ENCODE measurements around the gene TMEM26.

Gene TMEM26

GRCh38 chr10:61452655-61453641, at the start of gene TMEM26:
TSS of gene TMEM26 (minus strand) at chr10:61453381. CDS start at chr10:61453081, 300 bp downstream.
- DNase-seq (ENCODE audit: low read depth, low spot score), result peak; percentile 31

- DNase-seq (ENCODE audit: low read depth, low spot score), result no peak
Measured at GRCh38 chr10:61500460-61500859, 47.3 kb upstream of the TMEM26 start.

- DNase-seq (ENCODE audit: low read depth, low spot score), result no peak
Measured at GRCh38 chr10:61492364-61492995, 39.3 kb upstream of the TMEM26 start.

- DNase-seq (ENCODE audit: low read depth, low spot score), result no peak
Measured at GRCh38 chr10:61487506-61487905, 34.3 kb upstream of the TMEM26 start.

- no peak for DNase-seq (ENCODE audit: low read depth, low spot score)
Measured at GRCh38 chr10:61486738-61487396, 33.7 kb upstream of the TMEM26 start.

- DNase-seq (ENCODE audit: low read depth, low spot score), result no peak
Measured at GRCh38 chr10:61486251-61486650, 33.1 kb upstream of the TMEM26 start.

- no peak for DNase-seq (ENCODE audit: low read depth, low spot score)
Measured at GRCh38 chr10:61481597-61481996, 28.4 kb upstream of the TMEM26 start.

- DNase-seq (ENCODE audit: low read depth, low spot score), result no peak
Measured at GRCh38 chr10:61480208-61480607, 27.0 kb upstream of the TMEM26 start.

- DNase-seq (ENCODE audit: low read depth, low spot score), result no peak
Measured at GRCh38 chr10:61478621-61479312, 25.6 kb upstream of the TMEM26 start.

GRCh38 chr10:61477451-61477850, 24.3 kb upstream of the TMEM26 start:
- no peak for DNase-seq (ENCODE audit: low read depth, low spot score)

GRCh38 chr10:61476529-61476928, 23.3 kb upstream of the TMEM26 start:
- DNase-seq (ENCODE audit: low read depth, low spot score), result no peak

GRCh38 chr10:61475449-61475873, 22.3 kb upstream of the TMEM26 start:
- no peak for DNase-seq (ENCODE audit: low read depth, low spot score)

GRCh38 chr10:61472090-61472674, 19.0 kb upstream of the TMEM26 start:
- no peak for DNase-seq (ENCODE audit: low read depth, low spot score)

- no peak for DNase-seq (ENCODE audit: low read depth, low spot score)
Measured at GRCh38 chr10:61471491-61471890, 18.3 kb upstream of the TMEM26 start.

GRCh38 chr10:61470740-61471139, 17.6 kb upstream of the TMEM26 start:
- DNase-seq (ENCODE audit: low read depth, low spot score), result no peak

GRCh38 chr10:61465901-61466632, 12.9 kb upstream of the TMEM26 start:
- no peak for DNase-seq (ENCODE audit: low read depth, low spot score)

GRCh38 chr10:61465171-61465496, 12.0 kb upstream of the TMEM26 start:
- no peak for DNase-seq (ENCODE audit: low read depth, low spot score)

GRCh38 chr10:61464461-61465170, 11.4 kb upstream of the TMEM26 start:
- no peak for DNase-seq (ENCODE audit: low read depth, low spot score)

- DNase-seq (ENCODE audit: low read depth, low spot score), result no peak
Measured at GRCh38 chr10:61463035-61463909, 10.1 kb upstream of the TMEM26 start.
